ENCODE measurements around the gene USP10.

DNA sequence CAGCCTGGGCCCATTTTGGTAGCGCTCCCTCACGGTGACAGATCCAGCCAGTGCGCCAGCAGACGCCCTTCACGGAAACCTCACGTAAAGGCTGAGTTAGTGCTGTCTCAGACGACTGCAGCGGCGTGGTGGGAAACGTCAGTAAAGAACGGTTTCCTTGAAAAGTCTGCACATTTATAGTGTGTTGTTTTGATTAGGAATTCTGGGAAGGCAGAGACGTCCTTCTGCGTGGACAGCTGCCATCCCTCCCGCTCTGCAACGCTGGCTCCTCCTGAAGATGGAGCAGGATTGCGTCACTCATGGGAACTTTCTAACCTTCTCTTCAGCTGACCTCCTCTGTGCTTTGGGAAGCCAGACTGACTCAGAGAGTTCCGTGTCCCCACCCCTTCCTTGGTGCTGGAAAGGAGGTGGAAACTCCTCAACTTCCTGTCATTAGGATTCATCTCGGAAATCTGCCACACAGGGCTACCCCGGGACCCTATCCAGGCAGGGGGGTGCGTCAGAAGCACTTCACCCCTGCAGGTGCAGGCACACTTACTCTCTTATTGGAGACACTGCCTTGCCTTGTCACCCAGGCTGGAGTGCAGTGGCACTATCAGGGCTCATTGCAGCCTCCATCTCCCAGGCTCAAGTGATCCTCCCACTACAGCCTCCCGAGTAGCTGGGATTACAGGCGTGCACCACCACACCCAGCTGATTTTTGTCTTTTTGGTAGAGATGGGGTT is 95.7 kb downstream of the USP10 start:
- TF ChIP-seq, protein P1, sequence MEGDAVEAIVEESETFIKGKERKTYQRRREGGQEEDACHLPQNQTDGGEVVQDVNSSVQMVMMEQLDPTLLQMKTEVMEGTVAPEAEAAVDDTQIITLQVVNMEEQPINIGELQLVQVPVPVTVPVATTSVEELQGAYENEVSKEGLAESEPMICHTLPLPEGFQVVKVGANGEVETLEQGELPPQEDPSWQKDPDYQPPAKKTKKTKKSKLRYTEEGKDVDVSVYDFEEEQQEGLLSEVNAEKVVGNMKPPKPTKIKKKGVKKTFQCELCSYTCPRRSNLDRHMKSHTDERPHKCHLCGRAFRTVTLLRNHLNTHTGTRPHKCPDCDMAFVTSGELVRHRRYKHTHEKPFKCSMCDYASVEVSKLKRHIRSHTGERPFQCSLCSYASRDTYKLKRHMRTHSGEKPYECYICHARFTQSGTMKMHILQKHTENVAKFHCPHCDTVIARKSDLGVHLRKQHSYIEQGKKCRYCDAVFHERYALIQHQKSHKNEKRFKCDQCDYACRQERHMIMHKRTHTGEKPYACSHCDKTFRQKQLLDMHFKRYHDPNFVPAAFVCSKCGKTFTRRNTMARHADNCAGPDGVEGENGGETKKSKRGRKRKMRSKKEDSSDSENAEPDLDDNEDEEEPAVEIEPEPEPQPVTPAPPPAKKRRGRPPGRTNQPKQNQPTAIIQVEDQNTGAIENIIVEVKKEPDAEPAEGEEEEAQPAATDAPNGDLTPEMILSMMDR (IDR thresholded peaks at IDR 0.05): no peak
- no peak for TF ChIP-seq POLR2A (IDR thresholded peaks at IDR 0.05)
